Right lobe of liver (tissue), 4 donors: Measurements from ENCODE around the gene FAR2.

Experiments
- POLR2A ChIP-seq: fragments of 450-650 bp; IDR thresholded peaks from one replicate; pipeline ENCODE4 v1.6.1; 2017; ENCODE audit warnings: antibody characterized with exemption, mild to moderate bottlenecking
- TF ChIP-seq, protein P1 (sequence below), 4 donors: fragments of 200-600 bp in 3 of 4; fragments of 450-650 bp in 1 of 4; IDR thresholded peaks; one replicate each; pipeline versions ENCODE4 v1.5.1 to v1.8.0; 2016 to 2022; ENCODE audit warnings: antibody characterized with exemption in 4 of 4, mild to moderate bottlenecking in 2 of 4
- donor health status: DM: no; HTN: no; CAD: no.
- donor health status: DM: no; HTN: no; CAD: no.
- donor health status: DM: no; HTN: yes; CAD: no.

DNA sequence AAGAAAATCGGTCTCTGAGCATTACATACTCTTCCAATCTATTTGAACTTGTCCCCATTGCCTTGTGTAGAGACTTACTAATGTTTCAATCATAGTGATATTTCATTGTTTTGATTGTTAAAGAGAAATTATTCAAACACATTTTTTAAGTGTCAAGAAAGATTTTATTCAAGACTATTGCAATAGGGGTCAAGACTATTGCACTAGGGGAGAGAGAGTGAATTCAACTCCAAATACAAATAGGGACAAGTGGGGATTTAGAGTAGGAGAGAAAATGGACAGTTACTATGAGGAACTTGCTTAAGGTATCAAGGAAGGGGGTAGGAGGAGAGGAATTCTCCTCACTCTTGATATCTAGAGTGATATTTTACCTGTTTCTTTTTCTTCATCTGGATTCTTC lies 73.1 kb downstream of the FAR2 start:
- TF ChIP-seq, protein P1, sequence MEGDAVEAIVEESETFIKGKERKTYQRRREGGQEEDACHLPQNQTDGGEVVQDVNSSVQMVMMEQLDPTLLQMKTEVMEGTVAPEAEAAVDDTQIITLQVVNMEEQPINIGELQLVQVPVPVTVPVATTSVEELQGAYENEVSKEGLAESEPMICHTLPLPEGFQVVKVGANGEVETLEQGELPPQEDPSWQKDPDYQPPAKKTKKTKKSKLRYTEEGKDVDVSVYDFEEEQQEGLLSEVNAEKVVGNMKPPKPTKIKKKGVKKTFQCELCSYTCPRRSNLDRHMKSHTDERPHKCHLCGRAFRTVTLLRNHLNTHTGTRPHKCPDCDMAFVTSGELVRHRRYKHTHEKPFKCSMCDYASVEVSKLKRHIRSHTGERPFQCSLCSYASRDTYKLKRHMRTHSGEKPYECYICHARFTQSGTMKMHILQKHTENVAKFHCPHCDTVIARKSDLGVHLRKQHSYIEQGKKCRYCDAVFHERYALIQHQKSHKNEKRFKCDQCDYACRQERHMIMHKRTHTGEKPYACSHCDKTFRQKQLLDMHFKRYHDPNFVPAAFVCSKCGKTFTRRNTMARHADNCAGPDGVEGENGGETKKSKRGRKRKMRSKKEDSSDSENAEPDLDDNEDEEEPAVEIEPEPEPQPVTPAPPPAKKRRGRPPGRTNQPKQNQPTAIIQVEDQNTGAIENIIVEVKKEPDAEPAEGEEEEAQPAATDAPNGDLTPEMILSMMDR (IDR thresholded peaks at IDR 0.05): no peak
- TF ChIP-seq POLR2A: no peak
